HG02943 (cell line): ENCODE results near the gene FAM120A.

Experiments used
- ATAC-seq: cut with Tn5 transposase; IDR thresholded peaks from one replicate; pipeline ENCODE4 v1.9.1; 2021; ENCODE audit warnings: mild to moderate bottlenecking, low read depth, moderate library complexity; ENCODE audit not compliant: unreplicated experiment

The FAM120A gene

GRCh38 chr9:93467462-93467861, 16.0 kb downstream of the FAM120A start:
- no peak for ATAC-seq

GRCh38 chr9:93468763-93469456, 17.4 kb downstream of the FAM120A start:
- no peak for ATAC-seq

- ATAC-seq: no peak
Measured at GRCh38 chr9:93470391-93470790, 18.9 kb downstream of the FAM120A start.

GRCh38 chr9:93471124-93471523, 19.6 kb downstream of the FAM120A start:
- ATAC-seq: no peak

- no peak for ATAC-seq
Measured at GRCh38 chr9:93473411-93473810, 21.9 kb downstream of the FAM120A start.

- no peak for ATAC-seq
Measured at GRCh38 chr9:93475108-93475507, 23.6 kb downstream of the FAM120A start.

- no peak for ATAC-seq
Measured at GRCh38 chr9:93475856-93476255, 24.4 kb downstream of the FAM120A start.

GRCh38 chr9:93476924-93477323, 25.4 kb downstream of the FAM120A start:
- ATAC-seq: no peak

- ATAC-seq: no peak
Measured at GRCh38 chr9:93477397-93477796, 25.9 kb downstream of the FAM120A start.

GRCh38 chr9:93479726-93480125, 28.2 kb downstream of the FAM120A start:
- no peak for ATAC-seq

GRCh38 chr9:93480262-93480661, 28.8 kb downstream of the FAM120A start:
- ATAC-seq: no peak

GRCh38 chr9:93480728-93481324, 29.3 kb downstream of the FAM120A start:
- no peak for ATAC-seq

- ATAC-seq: no peak
Measured at GRCh38 chr9:93483497-93483896, 32.0 kb downstream of the FAM120A start.

GRCh38 chr9:93486268-93486667, 34.8 kb downstream of the FAM120A start:
- no peak for ATAC-seq

GRCh38 chr9:93488244-93488643, 36.8 kb downstream of the FAM120A start:
- ATAC-seq: no peak

- ATAC-seq: no peak
Measured at GRCh38 chr9:93491593-93492232, 40.2 kb downstream of the FAM120A start.

- no peak for ATAC-seq
Measured at GRCh38 chr9:93492327-93492726, 40.8 kb downstream of the FAM120A start.

GRCh38 chr9:93493949-93494348, 42.5 kb downstream of the FAM120A start:
- no peak for ATAC-seq

GRCh38 chr9:93496285-93496684, 44.8 kb downstream of the FAM120A start:
- no peak for ATAC-seq

- no peak for ATAC-seq
Measured at GRCh38 chr9:93500571-93501298, 49.2 kb downstream of the FAM120A start.

- ATAC-seq: no peak
Measured at GRCh38 chr9:93501406-93501805, 49.9 kb downstream of the FAM120A start.
